Neuron (in vitro differentiated cells): Measurements from ENCODE around the gene GMPPB.

Source experiments
- H2AFZ ChIP-seq: one replicate; pipeline ENCODE4 v1.6.1; 2013; ENCODE audit warnings: low read depth, mild to moderate bottlenecking, inconsistent platforms, low read length, moderate library complexity
- H3K27me3 ChIP-seq: one replicate; pipeline ENCODE4 v1.6.1; 2013; ENCODE audit warnings: low read length; ENCODE audit not compliant: insufficient read depth
- H3K36me3 ChIP-seq: one replicate; pipeline ENCODE4 v1.6.1; 2013; ENCODE audit warnings: low read length; ENCODE audit not compliant: insufficient read depth
- H3K4me1 ChIP-seq: one replicate; pipeline ENCODE4 v1.6.1; 2013; ENCODE audit warnings: low read length; ENCODE audit not compliant: insufficient read depth
- H3K4me3 ChIP-seq: 2 replicates; pipeline ENCODE4 v1.5.1; 2013; ENCODE audit warnings: mild to moderate bottlenecking, low read length, moderate library complexity
- H3K9me3 ChIP-seq: one replicate; pipeline ENCODE4 v1.6.1; 2013; ENCODE audit warnings: low read length

GMPPB gene

DNA sequence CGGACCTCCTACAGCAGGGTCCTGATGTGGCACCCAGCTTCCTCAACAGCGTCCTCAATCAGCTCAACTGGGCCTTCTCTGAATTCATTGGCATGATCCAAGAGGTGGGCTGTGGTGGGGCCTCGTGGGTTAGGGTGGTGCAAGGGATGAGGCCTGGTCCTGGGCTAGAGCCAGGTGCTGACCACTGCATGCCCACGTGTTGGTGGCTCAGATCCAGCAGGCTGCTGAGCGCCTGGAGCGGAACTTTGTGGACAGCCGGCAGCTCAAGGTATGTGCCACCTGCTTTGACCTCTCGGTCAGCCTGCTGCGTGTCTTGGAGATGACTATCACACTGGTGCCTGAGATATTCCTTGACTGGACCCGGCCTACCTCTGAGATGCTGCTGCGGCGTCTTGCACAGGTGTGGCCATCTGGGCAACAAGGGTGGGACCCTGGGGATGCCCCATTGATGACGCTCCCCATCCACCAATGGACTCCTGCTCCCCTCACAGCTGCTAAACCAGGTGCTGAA lies 8.1 kb downstream of the GMPPB start:
- H3K4me3 ChIP-seq, result no peak overlapping the region
- peaks cover 28% of the 10 kb centered on the region for H3K36me3 ChIP-seq
- no peaks in the 10 kb centered on the region for H3K27me3 ChIP-seq
- no peaks in the 10 kb centered on the region for H3K4me1 ChIP-seq
- no peaks in the 10 kb centered on the region for H3K9me3 ChIP-seq
- no peak overlapping the region for H2AFZ ChIP-seq

DNA sequence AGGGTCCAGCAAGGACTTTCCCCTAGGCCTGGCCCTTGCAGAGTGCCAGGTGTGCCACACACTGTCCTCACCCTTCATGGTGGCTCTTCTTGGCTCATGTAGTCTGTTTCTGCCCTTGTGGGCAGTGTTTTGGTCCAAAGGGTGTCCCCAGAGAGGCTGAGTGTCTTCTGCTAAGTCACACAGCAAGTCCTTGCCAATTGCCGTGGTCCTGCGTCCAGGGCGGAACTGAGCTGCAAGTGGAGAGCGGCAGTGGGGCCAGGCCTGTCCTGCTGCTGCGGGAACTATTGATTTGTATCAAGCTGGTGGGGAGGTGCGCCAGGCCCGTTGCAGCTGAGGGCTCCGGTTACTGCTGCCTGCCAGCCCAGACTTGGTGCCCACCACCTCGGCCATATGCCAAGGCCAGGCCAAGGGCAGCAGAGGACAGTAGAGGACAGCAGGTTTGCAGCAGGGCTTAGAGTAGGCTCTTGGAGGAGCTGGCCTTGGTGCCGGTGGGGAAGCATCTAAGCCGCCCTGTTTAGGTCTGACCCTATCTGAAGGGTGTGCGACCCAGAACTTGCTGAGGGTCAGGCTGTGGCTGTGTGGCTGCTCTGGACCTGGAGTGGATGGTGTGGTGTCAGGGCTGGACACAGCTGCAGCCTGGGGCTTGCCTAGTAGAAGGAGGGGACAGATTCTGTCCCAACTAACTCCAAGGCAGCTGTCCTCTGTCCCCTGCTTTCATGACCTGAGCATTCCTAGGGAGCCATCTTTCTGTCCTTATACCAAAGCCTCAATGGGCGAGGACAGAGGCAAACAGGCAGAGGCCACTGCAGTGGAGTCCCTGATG lies 8.8 kb downstream of the GMPPB start:
- H2AFZ ChIP-seq, result no peak overlapping the region
- H3K4me1 ChIP-seq, result no peaks in the 10 kb centered on the region
- H3K9me3 ChIP-seq, result no peaks in the 10 kb centered on the region
- H3K4me3 ChIP-seq, result no peak overlapping the region
- no peaks in the 10 kb centered on the region for H3K27me3 ChIP-seq
- H3K36me3 ChIP-seq, result peaks cover 23% of the 10 kb centered on the region

DNA sequence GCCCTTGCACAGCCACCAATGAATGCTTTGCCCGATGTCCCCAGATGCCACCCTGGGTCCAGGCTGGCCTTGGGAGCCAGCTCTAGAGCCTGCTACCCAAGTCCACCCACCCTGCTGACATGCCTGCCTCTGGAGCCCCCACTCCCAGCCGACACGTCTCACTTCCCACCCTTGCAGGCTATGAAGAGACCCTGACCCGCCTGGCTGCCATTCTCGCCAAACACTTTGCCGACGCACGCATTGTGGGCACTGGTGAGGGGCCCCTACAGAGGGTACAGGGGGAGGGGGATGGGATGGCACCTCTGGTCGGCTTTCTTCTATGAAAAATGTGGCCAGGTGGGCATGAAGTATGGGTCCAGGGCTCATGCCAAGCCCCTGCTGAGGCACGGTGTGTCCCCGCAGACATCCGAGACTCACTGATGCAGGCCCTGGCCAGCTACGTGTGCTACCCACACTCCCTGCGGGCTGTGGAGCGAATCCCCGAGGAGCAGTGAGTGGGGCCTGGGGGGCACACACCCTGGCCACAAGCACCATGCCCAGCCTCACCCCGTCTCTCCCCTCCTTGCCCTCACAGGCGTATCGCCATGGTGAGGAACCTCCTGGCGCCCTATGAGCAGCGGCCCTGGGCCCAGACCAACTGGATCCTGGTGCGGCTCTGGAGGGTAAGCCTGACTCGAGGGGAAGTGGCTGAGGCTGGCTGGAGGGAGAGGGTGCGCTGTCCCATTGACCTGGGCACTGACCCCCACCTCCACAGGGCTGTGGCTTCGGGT lies 10.2 kb downstream of the GMPPB start:
- Histone ChIP-seq H3K4me3 (no peak overlapping the region), H3K27me3 (no peaks in the 10 kb centered on the region), H3K9me3 (no peaks in the 10 kb centered on the region), H3K4me1 (no peaks in the 10 kb centered on the region), H2AFZ (no peak overlapping the region), H3K36me3 (peaks cover 14% of the 10 kb centered on the region)

GRCh38 chr3:49712631-49713317 lies 11.0 kb downstream of the GMPPB start:
- Histone ChIP-seq H3K9me3 (no peaks in the 10 kb centered on the region), H3K36me3 (peaks cover 8% of the 10 kb centered on the region), H3K4me1 (no peaks in the 10 kb centered on the region), H3K27me3 (no peaks in the 10 kb centered on the region), H3K4me3 (no peak overlapping the region), H2AFZ (no peak overlapping the region)

DNA sequence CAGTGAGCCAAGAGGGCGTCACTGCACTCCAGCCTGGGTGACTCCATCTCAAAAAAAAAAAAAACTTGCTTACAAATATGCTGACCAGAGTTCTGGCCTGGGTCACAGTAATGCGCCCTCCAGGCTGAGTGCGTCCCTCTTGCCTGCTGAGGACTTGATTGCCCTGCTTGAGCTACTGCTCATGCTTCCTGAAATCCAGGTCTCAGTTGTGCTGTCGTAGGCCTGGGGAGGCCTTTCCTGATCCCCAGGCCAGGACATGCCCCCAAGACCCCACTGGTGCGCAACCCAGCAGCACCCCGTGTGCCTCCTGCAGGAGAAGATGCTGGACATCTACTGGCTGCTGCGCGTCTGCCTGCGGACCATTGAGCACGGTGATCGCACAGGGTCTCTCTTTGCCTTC lies 11.6 kb downstream of the GMPPB start:
- Histone ChIP-seq H3K36me3 (peaks cover 5% of the 10 kb centered on the region), H3K4me3 (no peak overlapping the region), H3K9me3 (no peaks in the 10 kb centered on the region), H3K27me3 (no peaks in the 10 kb centered on the region), H3K4me1 (no peaks in the 10 kb centered on the region), H2AFZ (no peak overlapping the region)

- no peaks in the 10 kb centered on the region for H3K9me3 ChIP-seq
- no peak overlapping the region for H3K4me3 ChIP-seq
- H3K36me3 ChIP-seq, result peaks cover 8% of the 10 kb centered on the region
- H2AFZ ChIP-seq, result no peak overlapping the region
- H3K4me1 ChIP-seq, result no peaks in the 10 kb centered on the region
- H3K27me3 ChIP-seq, result no peaks in the 10 kb centered on the region
These were observed 12.3 kb downstream of the GMPPB start for GRCh38 chr3:49711489-49711888.

- no peak overlapping the region for H2AFZ ChIP-seq
- H3K4me3 ChIP-seq, result no peak overlapping the region
- H3K9me3 ChIP-seq, result no peaks in the 10 kb centered on the region
- H3K36me3 ChIP-seq, result peaks cover 13% of the 10 kb centered on the region
- H3K27me3 ChIP-seq, result no peaks in the 10 kb centered on the region
- H3K4me1 ChIP-seq, result no peaks in the 10 kb centered on the region
These were observed 13.9 kb downstream of the GMPPB start for GRCh38 chr3:49709852-49710251.

- Histone ChIP-seq H3K4me1 (no peaks in the 10 kb centered on the region), H2AFZ (no peak overlapping the region), H3K9me3 (no peaks in the 10 kb centered on the region), H3K27me3 (no peaks in the 10 kb centered on the region), H3K4me3 (no peak overlapping the region), H3K36me3 (peaks cover 31% of the 10 kb centered on the region)
These were observed 16.7 kb downstream of the GMPPB start for GRCh38 chr3:49707113-49707480.

GRCh38 chr3:49706456-49707112 lies 17.2 kb downstream of the GMPPB start:
- Histone ChIP-seq H2AFZ (no peak overlapping the region), H3K4me3 (no peak overlapping the region), H3K4me1 (no peaks in the 10 kb centered on the region), H3K9me3 (no peaks in the 10 kb centered on the region), H3K36me3 (peaks cover 36% of the 10 kb centered on the region), H3K27me3 (no peaks in the 10 kb centered on the region)

- Histone ChIP-seq H2AFZ (no peak overlapping the region), H3K4me3 (no peak overlapping the region), H3K36me3 (peaks cover 36% of the 10 kb centered on the region), H3K9me3 (no peaks in the 10 kb centered on the region), H3K4me1 (no peaks in the 10 kb centered on the region), H3K27me3 (no peaks in the 10 kb centered on the region)
These were observed 18.3 kb downstream of the GMPPB start for GRCh38 chr3:49705390-49705960.

DNA sequence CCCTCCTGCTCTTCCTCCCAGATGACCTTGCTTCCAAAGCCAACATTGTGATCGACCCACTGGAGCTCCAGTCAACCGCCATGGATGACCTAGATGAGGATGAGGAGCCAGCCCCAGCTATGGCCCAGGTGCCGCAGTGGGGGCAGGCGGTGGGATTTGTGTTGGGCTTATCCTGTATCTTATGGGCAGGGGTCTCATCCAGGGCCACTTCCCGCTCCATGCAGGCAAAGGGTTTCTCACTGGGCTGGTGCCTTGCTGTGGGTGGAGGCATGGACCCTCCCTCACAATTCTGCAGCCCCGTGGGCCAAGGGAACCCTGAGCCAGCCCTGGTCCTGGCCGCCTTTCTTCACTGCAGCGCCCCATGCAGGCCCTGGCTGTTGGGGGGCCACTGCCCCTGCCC lies 19.1 kb downstream of the GMPPB start:
- Histone ChIP-seq H3K9me3 (no peaks in the 10 kb centered on the region), H3K4me3 (no peak overlapping the region), H3K4me1 (no peaks in the 10 kb centered on the region), H2AFZ (no peak overlapping the region), H3K36me3 (peaks cover 38% of the 10 kb centered on the region), H3K27me3 (no peaks in the 10 kb centered on the region)

DNA sequence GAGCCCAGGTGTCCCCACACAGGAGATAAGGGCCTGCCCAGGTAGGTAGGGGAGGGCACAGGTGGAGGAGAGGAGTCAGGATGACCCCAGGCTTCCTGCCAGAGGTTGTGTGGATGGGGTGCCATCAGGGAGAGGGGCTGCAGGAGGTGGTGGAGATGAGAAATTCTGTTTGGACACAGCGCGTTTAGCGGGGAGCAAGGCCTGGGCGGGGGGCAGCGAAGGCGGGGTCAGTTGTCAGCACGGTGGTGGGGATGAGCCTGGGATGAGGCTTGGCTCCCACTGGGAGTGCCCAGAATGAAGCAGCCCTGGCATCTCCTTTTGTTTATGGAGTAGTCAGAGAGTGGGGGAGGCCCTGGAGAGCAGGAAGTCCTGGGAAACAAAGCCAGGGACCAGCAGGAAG lies 19.8 kb downstream of the GMPPB start:
- Histone ChIP-seq H3K4me1 (no peaks in the 10 kb centered on the region), H3K36me3 (peaks cover 38% of the 10 kb centered on the region), H3K27me3 (no peaks in the 10 kb centered on the region), H2AFZ (no peak overlapping the region), H3K4me3 (no peak overlapping the region), H3K9me3 (no peaks in the 10 kb centered on the region)
